Measurements from ENCODE around the gene MACROD2. TPM values are rescaled to one million over a fixed set of nuclear protein-coding genes. Genes with fewer than 3 reads are reported as not detected.
A peak's percentile ranks its signal among the peaks of the same experiment; 100 is the strongest.
"Not testable (repeated sequence)": the region's sequence is repeated elsewhere in the genome, so short reads cannot be mapped to it uniquely, and the experiment has no call there.

The MACROD2 gene
- total and polyA plus RNA-seq, 2 donors (not counting 1 experiment from before 2014, with no cell fraction given): 5.3 to 6.7 TPM

DNA sequence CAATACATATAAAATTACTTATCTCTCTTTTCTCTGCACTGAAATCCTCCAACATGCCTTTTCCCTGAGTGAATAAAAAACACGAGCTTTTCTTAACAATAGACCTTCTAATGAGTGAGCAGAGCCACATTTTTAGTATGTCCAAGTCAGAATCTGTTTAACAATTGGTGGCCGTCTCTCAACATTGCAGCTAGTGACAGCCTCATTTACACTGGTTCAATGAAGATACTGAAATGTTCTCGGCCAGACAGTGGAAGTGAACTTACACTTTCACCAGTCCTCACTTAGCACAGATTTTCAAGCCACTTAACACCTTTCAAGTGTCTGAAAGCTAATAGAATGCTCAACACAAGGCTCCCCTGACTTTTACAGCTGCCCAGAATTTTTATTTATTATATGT lies 1810.8 kb downstream of the MACROD2 start:
- Histone ChIP-seq H3K4me2 (replicated peaks; ENCODE audit: low read depth, low read length, poor library complexity, severe bottlenecking) (no peak overlapping the region), H3K27ac (ENCODE audit: low read length in 2 of 2) (no peak overlapping the region), H3K4me1 (ENCODE audit: control insufficient read depth in 2 of 2, insufficient read depth in 2 of 2, low read length in 2 of 2) (peaks cover 17 to 25% of the 10 kb centered on the region in 2 donors), H3K9me3 (ENCODE audit: control extremely low read depth in 1 of 3, control insufficient read depth in 2 of 3, insufficient read depth in 1 of 3, low read length in 2 of 3) (peaks cover 0 to 3% (median 0%) of the 10 kb centered on the region in 3 donors), H3K79me2 (ENCODE audit: control insufficient read depth, insufficient read depth, low read length) (no peaks in the 10 kb centered on the region), H3K36me3 (replicated peaks in 1 of 2; ENCODE audit: control extremely low read depth in 1 of 2, control insufficient read depth in 1 of 2, extremely low read depth in 1 of 2, insufficient read depth in 2 of 2, low read length in 1 of 2) (no peaks in the 10 kb centered on the region), H2AFZ (ENCODE audit: insufficient read depth, low read depth, low read length, poor library complexity, severe bottlenecking) (no peak overlapping the region), H3K9ac (ENCODE audit: low read length) (no peak overlapping the region), H3K27me3 (replicated peaks in 1 of 4; ENCODE audit: control extremely low read depth in 1 of 4, control insufficient read depth in 3 of 4, insufficient read depth in 4 of 4, low read length in 3 of 4) (no peaks in the 10 kb centered on the region), H4K20me1 (ENCODE audit: control insufficient read depth, insufficient read depth, low read length, poor library complexity, severe bottlenecking) (no peaks in the 10 kb centered on the region), H3K4me3 (ENCODE audit: control extremely low read depth in 1 of 5, extremely low read depth in 1 of 5, insufficient read depth in 1 of 5, low read depth in 2 of 5, low read length in 4 of 5) (no peak overlapping the region)
- Mint-ChIP-seq H3K4me3 (no peak overlapping the region), H3K27me3 (no peaks in the 10 kb centered on the region), H3K4me1 (peaks cover 35% of the 10 kb centered on the region), H3K27ac (no peak overlapping the region), H3K9me3 (ENCODE audit: insufficient read depth) (peaks cover 2% of the 10 kb centered on the region)
- WGBS (ENCODE audit: insufficient coverage): 79% methylated on average over 3 of the region's 3 CpGs
- DNase-seq (no peak), ATAC-seq (ENCODE audit: low read depth) (no peak)
- CTCF ChIA-PET: interaction anchor here (0.6 to 1.3 kb wide), 3 partner anchors 10 to 707 kb away, joined by 3 read pairs; no protein-coding TSS in a partner anchor
- POLR2A ChIA-PET: no interaction called here
- TF ChIP-seq EZH2 (IDR thresholded peaks at IDR 0.05; ENCODE audit: borderline replicate concordance, insufficient read depth, low read depth, low read length, poor library complexity, severe bottlenecking): no peak
- TF ChIP-seq, protein P1, sequence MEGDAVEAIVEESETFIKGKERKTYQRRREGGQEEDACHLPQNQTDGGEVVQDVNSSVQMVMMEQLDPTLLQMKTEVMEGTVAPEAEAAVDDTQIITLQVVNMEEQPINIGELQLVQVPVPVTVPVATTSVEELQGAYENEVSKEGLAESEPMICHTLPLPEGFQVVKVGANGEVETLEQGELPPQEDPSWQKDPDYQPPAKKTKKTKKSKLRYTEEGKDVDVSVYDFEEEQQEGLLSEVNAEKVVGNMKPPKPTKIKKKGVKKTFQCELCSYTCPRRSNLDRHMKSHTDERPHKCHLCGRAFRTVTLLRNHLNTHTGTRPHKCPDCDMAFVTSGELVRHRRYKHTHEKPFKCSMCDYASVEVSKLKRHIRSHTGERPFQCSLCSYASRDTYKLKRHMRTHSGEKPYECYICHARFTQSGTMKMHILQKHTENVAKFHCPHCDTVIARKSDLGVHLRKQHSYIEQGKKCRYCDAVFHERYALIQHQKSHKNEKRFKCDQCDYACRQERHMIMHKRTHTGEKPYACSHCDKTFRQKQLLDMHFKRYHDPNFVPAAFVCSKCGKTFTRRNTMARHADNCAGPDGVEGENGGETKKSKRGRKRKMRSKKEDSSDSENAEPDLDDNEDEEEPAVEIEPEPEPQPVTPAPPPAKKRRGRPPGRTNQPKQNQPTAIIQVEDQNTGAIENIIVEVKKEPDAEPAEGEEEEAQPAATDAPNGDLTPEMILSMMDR (IDR thresholded peaks at IDR 0.05): no peak
- intact Hi-C loops (cut with micrococcal nuclease): loop anchor here (5.0 to 10.0 kb wide), 4 partner anchors 49 to 1299 kb away; no protein-coding TSS in a partner anchor

DNA sequence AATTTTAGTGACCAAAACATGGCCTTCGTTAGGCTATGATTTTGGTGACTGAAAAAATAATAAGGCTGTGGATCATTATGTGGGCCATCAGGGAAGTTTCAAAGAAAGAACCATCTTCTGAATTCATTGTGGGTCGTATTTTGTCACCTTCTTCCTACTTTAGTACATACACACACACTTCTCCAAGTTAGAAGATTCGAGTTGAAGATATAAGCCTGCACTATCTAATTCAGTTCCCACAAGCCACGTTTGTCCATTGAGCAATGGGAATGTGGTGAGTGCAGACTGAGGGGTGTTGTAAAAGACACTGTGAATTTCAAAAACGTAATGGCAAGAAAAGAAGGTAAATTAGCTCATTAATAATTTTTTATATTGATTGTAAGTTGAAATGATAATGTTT lies 1812.0 kb downstream of the MACROD2 start:
- Histone ChIP-seq H3K4me1 (ENCODE audit: control insufficient read depth in 2 of 2, insufficient read depth in 2 of 2, low read length in 2 of 2) (peaks cover 17 to 29% of the 10 kb centered on the region in 2 donors), H3K27me3 (replicated peaks in 1 of 4; ENCODE audit: control extremely low read depth in 1 of 4, control insufficient read depth in 3 of 4, insufficient read depth in 4 of 4, low read length in 3 of 4) (no peaks in the 10 kb centered on the region), H3K9ac (ENCODE audit: low read length) (no peak overlapping the region), H3K27ac (ENCODE audit: low read length in 2 of 2) (peak overlapping the region in 1 of 2 donors; percentile 62), H3K79me2 (ENCODE audit: control insufficient read depth, insufficient read depth, low read length) (no peaks in the 10 kb centered on the region), H3K36me3 (replicated peaks in 1 of 2; ENCODE audit: control extremely low read depth in 1 of 2, control insufficient read depth in 1 of 2, extremely low read depth in 1 of 2, insufficient read depth in 2 of 2, low read length in 1 of 2) (no peaks in the 10 kb centered on the region), H3K4me3 (ENCODE audit: control extremely low read depth in 1 of 5, extremely low read depth in 1 of 5, insufficient read depth in 1 of 5, low read depth in 2 of 5, low read length in 4 of 5) (peak overlapping the region in 1 of 5 experiments; percentile 30), H3K9me3 (ENCODE audit: control extremely low read depth in 1 of 3, control insufficient read depth in 2 of 3, insufficient read depth in 1 of 3, low read length in 2 of 3) (peaks cover 0 to 3% (median 0%) of the 10 kb centered on the region in 3 donors), H4K20me1 (ENCODE audit: control insufficient read depth, insufficient read depth, low read length, poor library complexity, severe bottlenecking) (no peaks in the 10 kb centered on the region), H3K4me2 (replicated peaks; ENCODE audit: low read depth, low read length, poor library complexity, severe bottlenecking) (peak overlapping the region; percentile 46), H2AFZ (ENCODE audit: insufficient read depth, low read depth, low read length, poor library complexity, severe bottlenecking) (no peak overlapping the region)
- Mint-ChIP-seq H3K4me1 (peaks cover 44% of the 10 kb centered on the region), H3K27me3 (no peaks in the 10 kb centered on the region), H3K4me3 (peak overlapping the region; percentile 20), H3K9me3 (ENCODE audit: insufficient read depth) (peaks cover 2% of the 10 kb centered on the region), H3K27ac (peak overlapping the region; percentile 23)
- ChIA-PET POLR2A (no interaction called here), CTCF (no interaction called here)
- no peak for TF ChIP-seq EZH2 (IDR thresholded peaks at IDR 0.05; ENCODE audit: borderline replicate concordance, insufficient read depth, low read depth, low read length, poor library complexity, severe bottlenecking)
- TF ChIP-seq, protein P1 (IDR thresholded peaks at IDR 0.05): no peak
- WGBS (ENCODE audit: insufficient coverage): no CpG with 5 or more reads among the region's 5 CpGs
- DNase-seq (no peak), ATAC-seq (ENCODE audit: low read depth) (no peak)
- intact Hi-C loops (cut with micrococcal nuclease): loop anchor here (5.0 to 10.0 kb wide), 4 partner anchors 48 to 1300 kb away; no protein-coding TSS in a partner anchor

DNA sequence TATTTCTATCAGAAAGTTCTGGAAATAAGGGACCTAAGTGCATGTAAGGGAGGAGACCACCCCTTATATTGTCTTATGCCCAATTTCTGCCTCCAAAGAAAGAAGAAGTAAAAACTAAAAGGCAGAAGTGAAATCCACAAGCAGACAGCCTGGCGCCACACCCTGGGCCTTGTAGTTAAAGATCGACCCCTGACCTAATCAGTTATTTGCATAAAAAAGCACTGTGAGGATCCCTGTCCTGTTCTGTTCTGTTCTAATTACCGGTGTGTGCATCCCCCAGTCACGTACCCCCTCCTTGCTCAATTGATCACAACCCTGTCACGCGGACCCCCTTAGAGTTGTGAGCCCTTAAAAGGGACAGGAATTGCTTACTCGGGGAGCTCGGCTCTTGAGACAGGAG lies 1812.5 kb downstream of the MACROD2 start:
- peak overlapping the region in 2 of 5 experiments; percentile 18 to 30 for H3K4me3 ChIP-seq (ENCODE audit: control extremely low read depth in 1 of 5, extremely low read depth in 1 of 5, insufficient read depth in 1 of 5, low read depth in 2 of 5, low read length in 4 of 5)
- H3K9me3 Mint-ChIP-seq (ENCODE audit: insufficient read depth); H3K27me3 Mint-ChIP-seq; H3K36me3 ChIP-seq (replicated peaks in 1 of 2; ENCODE audit: control extremely low read depth in 1 of 2, control insufficient read depth in 1 of 2, extremely low read depth in 1 of 2, insufficient read depth in 2 of 2, low read length in 1 of 2); H3K9me3 ChIP-seq (ENCODE audit: control extremely low read depth in 1 of 3, control insufficient read depth in 2 of 3, insufficient read depth in 1 of 3, low read length in 2 of 3); POLR2A ChIA-PET; H3K79me2 ChIP-seq (ENCODE audit: control insufficient read depth, insufficient read depth, low read length); H3K27me3 ChIP-seq (replicated peaks in 1 of 4; ENCODE audit: control extremely low read depth in 1 of 4, control insufficient read depth in 3 of 4, insufficient read depth in 4 of 4, low read length in 3 of 4); H4K20me1 ChIP-seq (ENCODE audit: control insufficient read depth, insufficient read depth, low read length, poor library complexity, severe bottlenecking): not testable (repeated sequence)
- intact Hi-C loops (cut with micrococcal nuclease): loop anchor here (5.0 to 10.0 kb wide), 4 partner anchors 47 to 1300 kb away; no protein-coding TSS in a partner anchor
- H3K9ac ChIP-seq (ENCODE audit: low read length): peak overlapping the region; percentile 49
- Mint-ChIP-seq H3K4me3 (peak overlapping the region; percentile 78), H3K27ac (peak overlapping the region; percentile 95), H3K4me1 (peaks cover 44% of the 10 kb centered on the region)
- peak overlapping the region; percentile 47 for H3K4me2 ChIP-seq (replicated peaks; ENCODE audit: low read depth, low read length, poor library complexity, severe bottlenecking)
- DNase-seq (peak; percentile 79), ATAC-seq (ENCODE audit: low read depth) (peak; percentile 39)
- H3K27ac ChIP-seq (ENCODE audit: low read length in 2 of 2): peak overlapping the region; percentile 60 to 84
- CTCF ChIA-PET: interaction anchor here (1.2 kb wide), 1 partner anchor 351 kb away, joined by 3 read pairs; no protein-coding TSS in a partner anchor
- H3K4me1 ChIP-seq (ENCODE audit: control insufficient read depth in 2 of 2, insufficient read depth in 2 of 2, low read length in 2 of 2): peaks cover 17 to 29% of the 10 kb centered on the region in 2 donors
- peak overlapping the region; percentile 55 for H2AFZ ChIP-seq (ENCODE audit: insufficient read depth, low read depth, low read length, poor library complexity, severe bottlenecking)
- 14% methylated on average over 6 of the region's 8 CpGs for WGBS (ENCODE audit: insufficient coverage)
